H1 (cell line): Measurements from ENCODE around the gene MAD2L1. TPM values are rescaled to one million over a fixed set of nuclear protein-coding genes. Genes with fewer than 3 reads are reported as not detected.

Experiments used
- CTCF ChIA-PET: fragments of 300-600 bp; sonication (Branson Sonifier 250); formaldehyde crosslinking; loops from one replicate; lab custom pipeline; 2021; ENCODE audit not compliant: partially characterized antibody; lab: Charles Lee
- POLR2A ChIA-PET: fragments of 300-600 bp; sonication (Branson Sonifier 250); formaldehyde crosslinking; loops from one replicate; lab custom pipeline; 2021; ENCODE audit warnings: inconsistent platforms; ENCODE audit not compliant: partially characterized antibody; lab: Charles Lee
- DNase-seq, 2 experiments: peaks; one replicate each; pipeline versions ENCODE4 v3.0.0 to v3.0.0-alpha.2; 2010 to 2022; ENCODE audit warnings: low spot score in 2 of 2, low read depth in 1 of 2, mixed read lengths in 1 of 2
- FAIRE-seq: peaks from 2 replicates; lab custom pipeline; 2011; peaks lifted over from hg19 to GRCh38; lab: Jason Lieb, UNC
- H2AFZ ChIP-seq: 2 replicates; pipeline ENCODE4 v1.8.1; 2012; ENCODE audit warnings: low read length, inconsistent platforms
- H2AK5ac ChIP-seq: 2 replicates; pipeline ENCODE4 v1.6.1; 2013; ENCODE audit warnings: low read depth, low read length
- H2BK120ac ChIP-seq: replicated peaks from 2 replicates; pipeline ENCODE3; 2013; ENCODE audit warnings: low read depth, low read length, inconsistent platforms
- H2BK12ac ChIP-seq: 2 replicates; pipeline ENCODE4 v1.6.1; 2013; ENCODE audit warnings: low read depth, low read length
- H2BK15ac ChIP-seq: 2 replicates; pipeline ENCODE4 v1.6.1; 2013; ENCODE audit warnings: low read length
- H2BK20ac ChIP-seq: 2 replicates; pipeline ENCODE4 v1.6.1; 2013; ENCODE audit warnings: low read length
- H2BK5ac ChIP-seq: 2 replicates; pipeline ENCODE4 v1.6.1; 2013; ENCODE audit warnings: low read depth, low read length
- H3K14ac ChIP-seq: 2 replicates; pipeline ENCODE4 v1.6.1; 2013; ENCODE audit warnings: inconsistent platforms; ENCODE audit not compliant: insufficient read length
- H3K18ac ChIP-seq: 2 replicates; pipeline ENCODE4 v1.6.1; 2013; ENCODE audit warnings: low read length; ENCODE audit errors: extremely low read depth
- H3K23ac ChIP-seq: 2 replicates; pipeline ENCODE4 v1.6.1; 2013; ENCODE audit warnings: inconsistent platforms; ENCODE audit not compliant: insufficient read length
- H3K23me2 ChIP-seq: 2 replicates; pipeline ENCODE4 v1.6.1; 2013; ENCODE audit warnings: low read depth, low read length
- H3K27ac ChIP-seq: 2 replicates; pipeline ENCODE4 v1.6.1; 2011; ENCODE audit warnings: low read depth, low read length, inconsistent platforms
- H3K27me3 ChIP-seq, 4 experiments: replicated peaks in 1 of 4; 1 replicate in 1 of 4; 2 replicates in 3 of 4; pipeline versions ENCODE4 v1.6.1 to v1.8.1; 2011 to 2013; ENCODE audit warnings: low read length in 3 of 4, mild to moderate bottlenecking in 3 of 4, inconsistent platforms in 2 of 4, mixed read lengths in 2 of 4, moderate library complexity in 1 of 4; ENCODE audit not compliant: control insufficient read depth in 3 of 4, insufficient read depth in 3 of 4; ENCODE audit errors: extremely low read depth in 1 of 4
- H3K36me3 ChIP-seq, 4 experiments: 2 replicates each; pipeline versions ENCODE4 v1.6.1 to v1.8.1; 2011 to 2013; ENCODE audit warnings: mild to moderate bottlenecking in 4 of 4, low read length in 3 of 4, moderate library complexity in 2 of 4, control low read depth in 1 of 4, inconsistent platforms in 1 of 4; ENCODE audit not compliant: insufficient read depth in 4 of 4, control insufficient read depth in 2 of 4
- H3K4ac ChIP-seq: replicated peaks from 2 replicates; pipeline ENCODE3; 2013; ENCODE audit warnings: low read length, low read depth, mixed read lengths, inconsistent platforms; ENCODE audit not compliant: insufficient read length
- H3K4me1 ChIP-seq, 4 experiments: replicated peaks in 1 of 4; 1 replicate in 1 of 4; 2 replicates in 3 of 4; pipeline versions ENCODE4 v1.6.1 to v1.8.1; 2011 to 2013; ENCODE audit warnings: low read length in 3 of 4, inconsistent platforms in 2 of 4, mixed read lengths in 1 of 4; ENCODE audit not compliant: insufficient read depth in 4 of 4, control insufficient read depth in 3 of 4
- H3K4me2 ChIP-seq, 2 experiments: 2 replicates each; pipeline versions ENCODE4 v1.6.1 to v1.8.1; 2011 to 2013; ENCODE audit warnings: low read depth in 2 of 2, low read length in 2 of 2, control low read depth in 1 of 2, inconsistent platforms in 1 of 2, mild to moderate bottlenecking in 1 of 2; ENCODE audit not compliant: insufficient read depth in 1 of 2
- H3K4me3 ChIP-seq, 4 experiments: fragments of 200-600, 300-600 bp in 1 of 4; sonication (generic), shearing (Covaris generic), sonication (Bioruptor Twin) in 1 of 4; 2 replicates each; pipeline versions ENCODE4 v1.5.1 to v1.8.1; 2011 to 2016; ENCODE audit warnings: low read length in 4 of 4, low read depth in 3 of 4, control low read depth in 2 of 4, inconsistent platforms in 2 of 4, mild to moderate bottlenecking in 2 of 4, mixed read lengths in 1 of 4, moderate library complexity in 1 of 4; ENCODE audit not compliant: insufficient read depth in 2 of 4; ENCODE audit errors: extremely low read depth in 1 of 4
- H3K56ac ChIP-seq: replicated peaks from 2 replicates; pipeline ENCODE3; 2013; ENCODE audit warnings: low read depth, mild to moderate bottlenecking, mixed read lengths, low read length, inconsistent platforms; ENCODE audit not compliant: insufficient read length
- H3K79me1 ChIP-seq: 2 replicates; pipeline ENCODE4 v1.6.1; 2013; ENCODE audit warnings: low read depth, low read length, control low read depth
- H3K79me2 ChIP-seq, 2 experiments: 2 replicates each; pipeline versions ENCODE4 v1.6.1 to v1.8.1; 2012 to 2013; ENCODE audit warnings: low read length in 2 of 2, mild to moderate bottlenecking in 2 of 2, inconsistent platforms in 1 of 2; ENCODE audit not compliant: insufficient read depth in 2 of 2, control insufficient read depth in 1 of 2
- H3K9ac ChIP-seq, 4 experiments: replicated peaks in 1 of 4; 1 replicate in 1 of 4; 2 replicates in 3 of 4; pipeline versions ENCODE4 v1.6.1 to v1.8.1; 2011 to 2013; ENCODE audit warnings: low read depth in 3 of 4, low read length in 3 of 4, control low read depth in 2 of 4, mild to moderate bottlenecking in 2 of 4, moderate library complexity in 2 of 4, inconsistent platforms in 1 of 4; ENCODE audit errors: extremely low read depth in 1 of 4
- H3K9me3 ChIP-seq, 2 experiments: 2 replicates each; pipeline versions ENCODE4 v1.6.1 to v1.8.1; 2012 to 2013; ENCODE audit warnings: mild to moderate bottlenecking in 2 of 2, moderate library complexity in 2 of 2, control low read depth in 1 of 2, inconsistent platforms in 1 of 2, low read depth in 1 of 2, low read length in 1 of 2, mixed read lengths in 1 of 2; ENCODE audit not compliant: insufficient read depth in 2 of 2
- H4K20me1 ChIP-seq, 2 experiments: replicated peaks in 1 of 2; 2 replicates each; pipeline versions ENCODE3 to v1.8.1; 2011 to 2013; ENCODE audit warnings: inconsistent platforms in 2 of 2, low read length in 2 of 2, mild to moderate bottlenecking in 1 of 2; ENCODE audit not compliant: insufficient read depth in 2 of 2, control insufficient read depth in 1 of 2
- H4K5ac ChIP-seq: 2 replicates; pipeline ENCODE4 v1.6.1; 2013; ENCODE audit warnings: low read length, low read depth, mixed read lengths, inconsistent platforms; ENCODE audit not compliant: insufficient read length
- H4K8ac ChIP-seq: 2 replicates; pipeline ENCODE4 v1.8.0; 2013; ENCODE audit warnings: mild to moderate bottlenecking, moderate library complexity, low read length, inconsistent platforms; ENCODE audit not compliant: insufficient read depth; ENCODE audit errors: extremely low read depth
- H4K91ac ChIP-seq: replicated peaks from 2 replicates; pipeline ENCODE3; 2013; ENCODE audit warnings: low read length, mixed read lengths, inconsistent platforms; ENCODE audit not compliant: insufficient read length
- CEBPB ChIP-seq: IDR thresholded peaks from 2 replicates; pipeline ENCODE4 v1.6.1; 2012; ENCODE audit warnings: low read depth, low read length
- CHD1 ChIP-seq: IDR thresholded peaks from 2 replicates; pipeline ENCODE4 v1.6.1; 2012; ENCODE audit warnings: low read depth, low read length, improper control_type of control experiment
- CTBP2 ChIP-seq: IDR thresholded peaks from 2 replicates; pipeline ENCODE4 v1.7.0; 2011; ENCODE audit warnings: borderline replicate concordance, mild to moderate bottlenecking, moderate library complexity, mixed read lengths, low read length; ENCODE audit not compliant: insufficient read depth, insufficient read length
- CTCF ChIP-seq, 3 experiments: IDR thresholded peaks; 1 replicate in 2 of 3; 2 replicates in 1 of 3; pipeline versions ENCODE4 v1.5.1 to v1.6.1; 2011; ENCODE audit warnings: low read length in 3 of 3, mild to moderate bottlenecking in 3 of 3, inconsistent platforms in 2 of 3, low read depth in 1 of 3, moderate library complexity in 1 of 3; ENCODE audit not compliant: insufficient read depth in 1 of 3; ENCODE audit errors: control extremely low read depth in 1 of 3
- GABPA ChIP-seq: IDR thresholded peaks from 2 replicates; pipeline ENCODE4 v1.6.1; 2011; ENCODE audit warnings: mild to moderate bottlenecking, low read length, moderate library complexity, borderline replicate concordance; ENCODE audit not compliant: insufficient read depth
- POU5F1 ChIP-seq: IDR thresholded peaks from 2 replicates; pipeline ENCODE4 v1.6.1; 2011; ENCODE audit warnings: low read depth, mild to moderate bottlenecking, low read length, moderate library complexity
- RBBP5 ChIP-seq: IDR thresholded peaks from 2 replicates; pipeline ENCODE4 v1.7.1; 2012; ENCODE audit warnings: low read depth, mild to moderate bottlenecking, inconsistent platforms, low read length, moderate library complexity, borderline replicate concordance
- SP2 ChIP-seq: IDR thresholded peaks from 2 replicates; pipeline ENCODE4 v1.6.1; 2012; ENCODE audit warnings: mild to moderate bottlenecking, low read length, inconsistent platforms
- SRF ChIP-seq: IDR thresholded peaks from 2 replicates; pipeline ENCODE4 v1.6.1; 2011; ENCODE audit warnings: mild to moderate bottlenecking, low read depth, low read length, moderate library complexity
- SUZ12 ChIP-seq: fragments of 200-600 bp; sonication (generic); IDR thresholded peaks from 2 replicates; pipeline ENCODE4 v1.6.1; 2012; ENCODE audit warnings: mild to moderate bottlenecking, inconsistent platforms, low read length, moderate library complexity, mixed read lengths
- TAF1 ChIP-seq: IDR thresholded peaks from 2 replicates; pipeline ENCODE4 v1.6.1; 2011; ENCODE audit warnings: mild to moderate bottlenecking, low read depth, low read length
- TEAD4 ChIP-seq: IDR thresholded peaks from 2 replicates; pipeline ENCODE4 v1.6.1; 2012; ENCODE audit warnings: low read depth, low read length, inconsistent platforms, mixed read lengths
- WGBS, 2 experiments: shearing (Covaris generic) in 1 of 2; methylation state at CpG; one replicate each; pipeline versions ENCODE4 v1.1.6 to v1.1.7; 2013 to 2015; ENCODE audit warnings: low lambda C conversion rate in 2 of 2, mixed read lengths in 2 of 2, inconsistent platforms in 1 of 2, low coverage in 1 of 2, missing lambda C conversion rate in 1 of 2; ENCODE audit not compliant: insufficient replicate concordance in 2 of 2, insufficient coverage in 1 of 2, insufficient read length in 1 of 2; ENCODE audit errors: extremely low coverage in 1 of 2, missing lambda C conversion rate in 1 of 2; 5-methylcytosine and 5-hydroxymethylcytosine counted together
- polyA plus RNA-seq, 7 experiments: library from polyadenylated mRNA; depleted of rRNA in 3 of 7; stranded (reverse) in 5 of 7; unstranded in 2 of 7; fragments of >200 nt in 5 of 7; fragments of 200-250 nt in 2 of 7; gene quantifications; 1 replicate in 5 of 7; 2 replicates in 1 of 7; 4 replicates in 1 of 7; pipeline versions ENCODE4 v1.2.1 to v1.2.3, GENCODE V29; 2011 to 2013; ENCODE audit warnings: missing spikeins in 2 of 7, mixed read lengths in 2 of 7
- total RNA-seq: library from RNA; stranded (reverse); fragmentation: NEBNext Ultra II Directional; extraction: Animal tissue kit (Norgen Biotek cat#: 25700); gene quantifications from 2 replicates; pipeline ENCODE4 v1.2.1, GENCODE V29; 2021

The MAD2L1 gene
- total and polyA plus RNA-seq, 2 of the 8 experiments (the other 6 are each of a cell fraction or from before 2014, with no cell fraction given): 51.1 to 88.1 TPM

- Histone ChIP-seq H3K36me3 (peaks cover 0 to 7% (median 1%) of the 10 kb centered on the region in 4 experiments; a peak in 2 of 8 replicates), H3K79me1 (no peaks in the 10 kb centered on the region), H3K14ac (no peak overlapping the region), H2AK5ac (no peak overlapping the region), H3K18ac (no peak overlapping the region), H3K27ac (no peak overlapping the region), H3K27me3 (no peaks in the 10 kb centered on the region), H2AFZ (no peak overlapping the region), H2BK15ac (no peak overlapping the region), H2BK120ac (no peak overlapping the region), H2BK12ac (no peak overlapping the region), H3K23ac (no peak overlapping the region), H4K5ac (no peak overlapping the region), H3K9me3 (no peaks in the 10 kb centered on the region), H2BK20ac (no peak overlapping the region), H3K23me2 (no peaks in the 10 kb centered on the region), H3K79me2 (no peaks in the 10 kb centered on the region), H4K91ac (no peak overlapping the region), H3K4me2 (no peak overlapping the region), H3K56ac (no peak overlapping the region), H3K9ac (no peak overlapping the region), H3K4me1 (no peaks in the 10 kb centered on the region; a peak in 1 of 7 replicates), H3K4me3 (no peak overlapping the region), H4K8ac (no peak overlapping the region), H2BK5ac (no peak overlapping the region), H3K4ac (no peak overlapping the region), H4K20me1 (no peaks in the 10 kb centered on the region)
- POLR2A ChIA-PET: interaction anchor here (1.0 kb wide), 1 partner anchor 424 kb away, joined by 4 read pairs; no protein-coding TSS in a partner anchor
- CTCF ChIA-PET: interaction anchor here (0.6 to 1.4 kb wide), 7 partner anchors 14 to 1412 kb away, joined by 3 to 8 read pairs (median 3); partner anchors contain the start of gene PDE5A
- FAIRE-seq (no peak), DNase-seq (no peak)
- WGBS, 2 experiments: 89% methylated on average over 1 of the region's 1 CpG; no CpG with 5 or more reads in 1 of the 2 experiments
- no peak for TF ChIP-seq SUZ12
- no peak for TF ChIP-seq SP2
- no peak for TF ChIP-seq CEBPB
- no peak for TF ChIP-seq CTBP2
- no peak for TF ChIP-seq POU5F1
- no peak for TF ChIP-seq TEAD4
- TF ChIP-seq CTCF (IDR thresholded peaks at IDR 0.05; ENCODE audit: control extremely low read depth in 1 of 3, insufficient read depth in 1 of 3, low read depth in 1 of 3, low read length in 3 of 3): no peak
- no peak for TF ChIP-seq TAF1
- TF ChIP-seq GABPA: no peak
- TF ChIP-seq SRF: no peak
- TF ChIP-seq RBBP5: no peak
- TF ChIP-seq CHD1: no peak
Measured at GRCh38 chr4:120051253-120051652, 15.4 kb downstream of the MAD2L1 start.
